Stimulated activated naive CD4-positive, alpha-beta T cell treated with Interleukin-2 at 50 U/mL for 16 hours (primary cell): ENCODE results near the gene AKAP1.

ENCODE experiments used
- DNase-seq: peaks from one replicate; lab custom pipeline; 2025; lab: John Stamatoyannopoulos, UW

Gene AKAP1

GRCh38 chr17:57106107-57106835, 21.2 kb downstream of the AKAP1 start:
- DNase-seq: no peak

GRCh38 chr17:57106836-57107497, 21.9 kb downstream of the AKAP1 start:
- no peak for DNase-seq

- DNase-seq: no peak
Measured at GRCh38 chr17:57107498-57108101, 22.6 kb downstream of the AKAP1 start.

GRCh38 chr17:57108671-57109392, 23.8 kb downstream of the AKAP1 start:
- no peak for DNase-seq

- no peak for DNase-seq
Measured at GRCh38 chr17:57109393-57110151, 24.5 kb downstream of the AKAP1 start.

- no peak for DNase-seq
Measured at GRCh38 chr17:57110152-57110542, 25.1 kb downstream of the AKAP1 start.

GRCh38 chr17:57110579-57111325, 25.7 kb downstream of the AKAP1 start:
- DNase-seq: no peak

GRCh38 chr17:57111386-57111785, 26.3 kb downstream of the AKAP1 start:
- no peak for DNase-seq

- no peak for DNase-seq
Measured at GRCh38 chr17:57113011-57113410, 28.0 kb downstream of the AKAP1 start.

GRCh38 chr17:57113656-57114055, 28.6 kb downstream of the AKAP1 start:
- no peak for DNase-seq

GRCh38 chr17:57114085-57114673, 29.1 kb downstream of the AKAP1 start:
- peak; percentile 40 for DNase-seq

- no peak for DNase-seq
Measured at GRCh38 chr17:57115377-57115776, 30.3 kb downstream of the AKAP1 start.

GRCh38 chr17:57115916-57116315, 30.9 kb downstream of the AKAP1 start:
- DNase-seq: no peak

GRCh38 chr17:57117798-57118197, 32.8 kb downstream of the AKAP1 start:
- no peak for DNase-seq

GRCh38 chr17:57120814-57121213, 35.8 kb downstream of the AKAP1 start:
- DNase-seq: no peak

GRCh38 chr17:57121308-57122042, 36.4 kb downstream of the AKAP1 start:
- no peak for DNase-seq

- no peak for DNase-seq
Measured at GRCh38 chr17:57124053-57124452, 39.0 kb downstream of the AKAP1 start.

GRCh38 chr17:57125406-57125805, 40.4 kb downstream of the AKAP1 start:
- DNase-seq: no peak

GRCh38 chr17:57125866-57126265, 40.8 kb downstream of the AKAP1 start:
- no peak for DNase-seq
